Neuronal stem cell (in vitro differentiated cells): Measurements from ENCODE around the gene TFF3.

ENCODE experiments used
- DNase-seq: peaks from one replicate; pipeline ENCODE4 v3.0.0-alpha.2; 2013; ENCODE audit warnings: low spot score
- H2AFZ ChIP-seq: one replicate; pipeline ENCODE4 v1.6.1; 2013; ENCODE audit warnings: mild to moderate bottlenecking, low read length, inconsistent platforms
- H2AK5ac ChIP-seq: 2 replicates; pipeline ENCODE4 v1.6.1; 2013; ENCODE audit warnings: low read depth, mild to moderate bottlenecking, inconsistent platforms, low read length, moderate library complexity, mixed read lengths
- H2BK120ac ChIP-seq: 2 replicates; pipeline ENCODE4 v1.6.1; 2013; ENCODE audit warnings: low read depth, mild to moderate bottlenecking, inconsistent platforms, low read length, moderate library complexity, mixed read lengths
- H2BK12ac ChIP-seq: one replicate; pipeline ENCODE4 v1.6.1; 2013; ENCODE audit warnings: low read length, inconsistent platforms
- H2BK15ac ChIP-seq: 2 replicates; pipeline ENCODE4 v1.6.1; 2013; ENCODE audit warnings: mild to moderate bottlenecking, low read length, inconsistent platforms, mixed read lengths
- H2BK5ac ChIP-seq: one replicate; pipeline ENCODE4 v1.6.1; 2013; ENCODE audit warnings: inconsistent platforms, mild to moderate bottlenecking, low read length, moderate library complexity
- H3K14ac ChIP-seq: one replicate; pipeline ENCODE4 v1.6.1; 2013; ENCODE audit warnings: low read length, inconsistent platforms
- H3K18ac ChIP-seq: 2 replicates; pipeline ENCODE4 v1.6.1; 2013; ENCODE audit warnings: low read length, inconsistent platforms
- H3K23ac ChIP-seq: 2 replicates; pipeline ENCODE4 v1.6.1; 2013; ENCODE audit warnings: low read depth, mild to moderate bottlenecking, mixed read lengths, low read length, inconsistent platforms; ENCODE audit not compliant: poor library complexity
- H3K27ac ChIP-seq: replicated peaks from 3 replicates; pipeline ENCODE4 v1.5.1; 2013; ENCODE audit warnings: low read length, inconsistent platforms
- H3K27me3 ChIP-seq, 3 experiments: 2 replicates each; pipeline ENCODE4 v1.6.1; 2013; ENCODE audit warnings: low read length in 3 of 3, mild to moderate bottlenecking in 2 of 3, inconsistent platforms in 1 of 3, low read depth in 1 of 3, mixed read lengths in 1 of 3, moderate library complexity in 1 of 3; ENCODE audit not compliant: control insufficient read depth in 3 of 3, insufficient read depth in 3 of 3
- H3K36me3 ChIP-seq, 2 donors: replicated peaks in 1 of 2; 2 replicates each; pipeline ENCODE4 v1.6.1; 2013; ENCODE audit warnings: low read length in 2 of 2; ENCODE audit not compliant: control insufficient read depth in 2 of 2, insufficient read depth in 2 of 2
- H3K4ac ChIP-seq: 2 replicates; pipeline ENCODE4 v1.6.1; 2013; ENCODE audit warnings: inconsistent platforms, mild to moderate bottlenecking, low read length, moderate library complexity
- H3K4me1 ChIP-seq, 2 donors: 1 replicate in 1 of 2; 2 replicates in 1 of 2; pipeline ENCODE4 v1.6.1; 2013; ENCODE audit warnings: low read length in 2 of 2, low read depth in 1 of 2; ENCODE audit not compliant: control insufficient read depth in 2 of 2, insufficient read depth in 1 of 2
- H3K4me2 ChIP-seq: one replicate; pipeline ENCODE4 v1.6.1; 2013; ENCODE audit warnings: mild to moderate bottlenecking, low read length, inconsistent platforms; ENCODE audit not compliant: insufficient read depth, poor library complexity, severe bottlenecking
- H3K4me3 ChIP-seq, 2 donors: 2 replicates each; pipeline ENCODE4 v1.5.1; 2013; ENCODE audit warnings: low read length in 2 of 2, mild to moderate bottlenecking in 2 of 2, inconsistent platforms in 1 of 2, moderate library complexity in 1 of 2
- H3K79me1 ChIP-seq: one replicate; pipeline ENCODE4 v1.6.1; 2013; ENCODE audit warnings: low read depth, mild to moderate bottlenecking, inconsistent platforms, low read length, moderate library complexity
- H3K9ac ChIP-seq: one replicate; pipeline ENCODE4 v1.6.1; 2013; ENCODE audit warnings: mild to moderate bottlenecking, low read depth, low read length, inconsistent platforms; ENCODE audit not compliant: poor library complexity
- H3K9me3 ChIP-seq, 2 donors: replicated peaks in 1 of 2; 2 replicates each; pipeline versions ENCODE3 to v1.6.1; 2013; ENCODE audit warnings: low read length in 2 of 2, mild to moderate bottlenecking in 2 of 2, inconsistent platforms in 1 of 2, low read depth in 1 of 2, mixed read lengths in 1 of 2, moderate library complexity in 1 of 2; ENCODE audit not compliant: control insufficient read depth in 2 of 2, insufficient read depth in 1 of 2
- H4K8ac ChIP-seq: one replicate; pipeline ENCODE4 v1.6.1; 2013; ENCODE audit warnings: low read depth, mild to moderate bottlenecking, inconsistent platforms, low read length, moderate library complexity
- H4K91ac ChIP-seq: one replicate; pipeline ENCODE4 v1.6.1; 2013; ENCODE audit warnings: low read length, low read depth, mild to moderate bottlenecking, inconsistent platforms; ENCODE audit not compliant: poor library complexity
- WGBS, 2 donors: extraction: QIAGEN DNeasy Blood & Tissue Kit; methylation state at CpG; one replicate each; pipeline ENCODE4 v1.1.7; 2013; ENCODE audit warnings: missing lambda C conversion rate in 2 of 2, mixed read lengths in 1 of 2; ENCODE audit not compliant: insufficient read length in 2 of 2, insufficient replicate concordance in 1 of 2; ENCODE audit errors: extremely low coverage in 2 of 2; 5-methylcytosine and 5-hydroxymethylcytosine counted together

TFF3 gene

GRCh38 chr21:42287193-42288083, 27.8 kb downstream of the TFF3 start:
- H3K4me2 ChIP-seq = no peak overlapping the region
- H3K4me1 ChIP-seq = no peaks in the 10 kb centered on the region
- no peak overlapping the region for H3K18ac ChIP-seq
- H4K8ac ChIP-seq = no peak overlapping the region
- H2BK120ac ChIP-seq = no peak overlapping the region
- H3K9me3 ChIP-seq = peaks cover 0 to 3% of the 10 kb centered on the region in 2 donors
- H2BK15ac ChIP-seq = no peak overlapping the region
- H4K91ac ChIP-seq = no peak overlapping the region
- H3K23ac ChIP-seq = no peak overlapping the region
- H3K4ac ChIP-seq = no peak overlapping the region
- no peaks in the 10 kb centered on the region for H3K79me1 ChIP-seq
- DNase-seq = no peak
- no peaks in the 10 kb centered on the region for H3K27me3 ChIP-seq
- no peak overlapping the region for H3K4me3 ChIP-seq
- WGBS, 2 donors = no CpG with 5 or more reads among the region's 36 CpGs
- no peak overlapping the region for H2BK12ac ChIP-seq
- H2BK5ac ChIP-seq = no peak overlapping the region
- H2AFZ ChIP-seq = no peak overlapping the region
- H3K9ac ChIP-seq = no peak overlapping the region
- H3K27ac ChIP-seq = no peak overlapping the region
- no peak overlapping the region for H3K14ac ChIP-seq
- no peak overlapping the region for H2AK5ac ChIP-seq
- peaks cover 0 to under 1% of the 10 kb centered on the region in 2 donors for H3K36me3 ChIP-seq

- H4K8ac ChIP-seq = no peak overlapping the region
- H2AFZ ChIP-seq = no peak overlapping the region
- no peak overlapping the region for H4K91ac ChIP-seq
- no peaks in the 10 kb centered on the region for H3K79me1 ChIP-seq
- no peak overlapping the region for H2BK120ac ChIP-seq
- no peak overlapping the region for H2AK5ac ChIP-seq
- no peak overlapping the region for H3K9ac ChIP-seq
- no peak for DNase-seq
- no peak overlapping the region for H3K27ac ChIP-seq
- no peak overlapping the region for H2BK5ac ChIP-seq
- no peak overlapping the region for H2BK15ac ChIP-seq
- no peak overlapping the region for H2BK12ac ChIP-seq
- no peak overlapping the region for H3K4me3 ChIP-seq
- peaks cover 0 to 2% of the 10 kb centered on the region in 2 donors for H3K9me3 ChIP-seq
- H3K14ac ChIP-seq = no peak overlapping the region
- no CpG with 5 or more reads among the region's 12 CpGs for WGBS, 2 donors
- H3K4me2 ChIP-seq = no peak overlapping the region
- no peaks in the 10 kb centered on the region for H3K27me3 ChIP-seq
- H3K4me1 ChIP-seq = no peaks in the 10 kb centered on the region
- H3K36me3 ChIP-seq = no peaks in the 10 kb centered on the region
- H3K4ac ChIP-seq = no peak overlapping the region
- no peak overlapping the region for H3K23ac ChIP-seq
- no peak overlapping the region for H3K18ac ChIP-seq
Measured at GRCh38 chr21:42286416-42286815, 28.8 kb downstream of the TFF3 start.

- Histone ChIP-seq H2BK5ac (no peak overlapping the region), H2AK5ac (no peak overlapping the region), H3K4me2 (no peak overlapping the region), H3K4me1 (no peaks in the 10 kb centered on the region), H2BK120ac (no peak overlapping the region), H4K91ac (no peak overlapping the region), H3K4ac (no peak overlapping the region), H3K27me3 (no peaks in the 10 kb centered on the region), H2BK12ac (no peak overlapping the region), H3K23ac (no peak overlapping the region), H3K14ac (no peak overlapping the region), H3K9ac (no peak overlapping the region), H3K27ac (no peak overlapping the region), H2AFZ (no peak overlapping the region), H4K8ac (no peak overlapping the region), H3K9me3 (peaks cover 0 to 2% of the 10 kb centered on the region in 2 donors), H3K79me1 (no peaks in the 10 kb centered on the region), H2BK15ac (no peak overlapping the region), H3K18ac (no peak overlapping the region), H3K36me3 (no peaks in the 10 kb centered on the region), H3K4me3 (no peak overlapping the region)
- DNase-seq = no peak
- WGBS, 2 donors = no CpG with 5 or more reads among the region's 13 CpGs
Measured at GRCh38 chr21:42285569-42286245, 29.5 kb downstream of the TFF3 start.

GRCh38 chr21:42282715-42283114, 32.5 kb downstream of the TFF3 start:
- Histone ChIP-seq H4K8ac (no peak overlapping the region), H3K79me1 (no peaks in the 10 kb centered on the region), H3K18ac (peak overlapping the region; percentile 35), H2AFZ (no peak overlapping the region), H3K4me2 (no peak overlapping the region), H2BK12ac (no peak overlapping the region), H2BK120ac (no peak overlapping the region), H3K4me1 (no peaks in the 10 kb centered on the region), H3K9ac (no peak overlapping the region), H2BK15ac (no peak overlapping the region), H2BK5ac (no peak overlapping the region), H4K91ac (no peak overlapping the region), H3K14ac (no peak overlapping the region), H3K27me3 (no peaks in the 10 kb centered on the region), H3K4ac (no peak overlapping the region), H2AK5ac (peak overlapping the region; percentile 63), H3K4me3 (no peak overlapping the region), H3K27ac (no peak overlapping the region), H3K36me3 (peaks cover 0 to 2% of the 10 kb centered on the region in 2 donors), H3K23ac (peak overlapping the region; percentile 77), H3K9me3 (no peaks in the 10 kb centered on the region)
- WGBS, 2 donors = no CpG with 5 or more reads among the region's 12 CpGs
- DNase-seq = no peak
